CD8-positive, alpha-beta memory T cell (primary cell): ENCODE results near the gene UBALD1. TPM values are rescaled to one million over a fixed set of nuclear protein-coding genes. Genes with fewer than 3 reads are reported as not detected.

Experiments
- CTCF ChIA-PET: fragments of 350-600 bp; sonication (Branson Sonifier 250); formaldehyde crosslinking; loops from one replicate; lab custom pipeline; 2021; ENCODE audit warnings: antibody characterized with exemption; lab: Charles Lee
- POLR2A ChIA-PET: fragments of 350-600 bp; sonication (Branson Sonifier 250); formaldehyde crosslinking; loops from one replicate; lab custom pipeline; 2021; ENCODE audit warnings: antibody characterized with exemption; lab: Charles Lee
- DNase-seq, 5 donors: peaks; one replicate each; pipeline versions ENCODE4 v3.0.0 to v3.0.0-alpha.2; 2020 to 2022; ENCODE audit warnings: mixed read lengths in 1 of 5
- H3K27ac ChIP-seq: one replicate; pipeline ENCODE4 v1.7.0; 2013; ENCODE audit warnings: low read depth, mild to moderate bottlenecking, low read length, moderate library complexity
- H3K27me3 ChIP-seq: 2 replicates; pipeline ENCODE4 v1.7.0; 2013; ENCODE audit warnings: low read length, mild to moderate bottlenecking; ENCODE audit not compliant: insufficient read depth, poor library complexity, severe bottlenecking
- H3K36me3 ChIP-seq: 2 replicates; pipeline ENCODE4 v1.7.0; 2013; ENCODE audit warnings: mild to moderate bottlenecking, low read length, moderate library complexity; ENCODE audit not compliant: insufficient read depth
- H3K4me1 ChIP-seq: 2 replicates; pipeline ENCODE4 v1.7.0; 2013; ENCODE audit warnings: mild to moderate bottlenecking, low read length, moderate library complexity; ENCODE audit not compliant: insufficient read depth
- H3K4me3 ChIP-seq: 2 replicates; pipeline ENCODE4 v1.7.0; 2013; ENCODE audit warnings: mild to moderate bottlenecking, low read length
- H3K9me3 ChIP-seq: 2 replicates; pipeline ENCODE4 v1.7.0; 2013; ENCODE audit warnings: mild to moderate bottlenecking, low read length
- H3K27ac Mint-ChIP-seq, 8 donors: one replicate each; pipeline ENCODE4 v1.8.0; 2020 to 2021; ENCODE audit warnings: mixed read lengths in 8 of 8, mild to moderate bottlenecking in 6 of 8, inconsistent platforms in 3 of 8, moderate library complexity in 3 of 8
- H3K27me3 Mint-ChIP-seq, 2 donors: one replicate each; pipeline ENCODE4 v1.8.0; 2020 to 2021; ENCODE audit warnings: mixed read lengths in 2 of 2, mild to moderate bottlenecking in 1 of 2, moderate library complexity in 1 of 2
- H3K36me3 Mint-ChIP-seq, 3 donors: one replicate each; pipeline ENCODE4 v1.8.0; 2020 to 2021; ENCODE audit warnings: mixed read lengths in 3 of 3, inconsistent platforms in 1 of 3, mild to moderate bottlenecking in 1 of 3
- H3K4me1 Mint-ChIP-seq, 3 donors: one replicate each; pipeline ENCODE4 v1.8.0; 2020 to 2021; ENCODE audit warnings: mixed read lengths in 3 of 3, inconsistent platforms in 1 of 3, mild to moderate bottlenecking in 1 of 3
- H3K4me3 Mint-ChIP-seq, 7 donors: one replicate each; pipeline ENCODE4 v1.8.0; 2020 to 2021; ENCODE audit warnings: mixed read lengths in 7 of 7, mild to moderate bottlenecking in 6 of 7, moderate library complexity in 4 of 7, inconsistent platforms in 2 of 7
- H3K9me3 Mint-ChIP-seq, 5 donors: one replicate each; pipeline ENCODE4 v1.8.0; 2020 to 2022; ENCODE audit warnings: mixed read lengths in 5 of 5, mild to moderate bottlenecking in 3 of 5, moderate library complexity in 2 of 5, inconsistent platforms in 1 of 5
- polyA plus RNA-seq: library from polyadenylated mRNA; unstranded; fragments of 300-500 nt; fragmentation: Illumina TruSeq; gene quantifications from one replicate; pipeline ENCODE4 v1.2.3, GENCODE V29; 2021
- total RNA-seq, 2 experiments: library from RNA; stranded (reverse); gene quantifications; one replicate each; pipeline ENCODE4 v1.2.3, GENCODE V29; 2021

Gene UBALD1
- total and polyA plus RNA-seq, 3 experiments from 2014 or later, result 4.9 to 22.3 (median 18.7) TPM

GRCh38 chr16:4656695-4657686 is 42.3 kb upstream of the UBALD1 start:
- ChIA-PET CTCF (no interaction called here), POLR2A (no interaction called here)
- Histone ChIP-seq H3K27me3 (no peaks in the 10 kb centered on the region), H3K27ac (no peak overlapping the region), H3K4me3 (no peak overlapping the region), H3K4me1 (peaks cover 28% of the 10 kb centered on the region), H3K9me3 (no peaks in the 10 kb centered on the region), H3K36me3 (peaks cover 5% of the 10 kb centered on the region)
- H3K9me3 Mint-ChIP-seq, result no peaks in the 10 kb centered on the region
- no peak overlapping the region for H3K4me3 Mint-ChIP-seq
- H3K36me3 Mint-ChIP-seq, result peaks cover 0 to 58% (median 3%) of the 10 kb centered on the region in 3 donors
- peak overlapping the region in 3 of 8 donors; percentile 9 to 69 (median 11) for H3K27ac Mint-ChIP-seq
- no peak for DNase-seq
- H3K4me1 Mint-ChIP-seq, result peaks cover 8 to 23% (median 18%) of the 10 kb centered on the region in 3 donors
- H3K27me3 Mint-ChIP-seq, result no peaks in the 10 kb centered on the region

- Histone ChIP-seq H3K27me3 (no peaks in the 10 kb centered on the region), H3K36me3 (peaks cover 5% of the 10 kb centered on the region), H3K4me1 (peaks cover 22% of the 10 kb centered on the region), H3K27ac (no peak overlapping the region), H3K4me3 (no peak overlapping the region), H3K9me3 (no peaks in the 10 kb centered on the region)
- H3K27ac Mint-ChIP-seq, result no peak overlapping the region
- H3K4me3 Mint-ChIP-seq, result no peak overlapping the region
- ChIA-PET CTCF (no interaction called here), POLR2A (no interaction called here)
- peaks cover 0 to 64% (median 3%) of the 10 kb centered on the region in 3 donors for H3K36me3 Mint-ChIP-seq
- DNase-seq, result no peak
- peaks cover 8 to 18% (median 18%) of the 10 kb centered on the region in 3 donors for H3K4me1 Mint-ChIP-seq
- H3K9me3 Mint-ChIP-seq, result no peaks in the 10 kb centered on the region
- no peaks in the 10 kb centered on the region for H3K27me3 Mint-ChIP-seq
Observed at GRCh38 chr16:4656221-4656620, 41.5 kb upstream of the UBALD1 start.

- H3K27ac Mint-ChIP-seq, result no peak overlapping the region
- Histone ChIP-seq H3K27ac (no peak overlapping the region), H3K9me3 (no peaks in the 10 kb centered on the region), H3K36me3 (peaks cover 5% of the 10 kb centered on the region), H3K4me1 (peaks cover 17% of the 10 kb centered on the region), H3K27me3 (no peaks in the 10 kb centered on the region), H3K4me3 (no peak overlapping the region)
- H3K27me3 Mint-ChIP-seq, result no peaks in the 10 kb centered on the region
- POLR2A ChIA-PET, result no interaction called here
- CTCF ChIA-PET, result no interaction called here
- H3K36me3 Mint-ChIP-seq, result peaks cover 0 to 68% (median 3%) of the 10 kb centered on the region in 3 donors
- H3K4me3 Mint-ChIP-seq, result no peak overlapping the region
- no peaks in the 10 kb centered on the region for H3K9me3 Mint-ChIP-seq
- DNase-seq, result no peak
- peaks cover 6 to 15% (median 14%) of the 10 kb centered on the region in 3 donors for H3K4me1 Mint-ChIP-seq
Observed at GRCh38 chr16:4655801-4656200, 41.1 kb upstream of the UBALD1 start.

- H3K36me3 Mint-ChIP-seq, result peaks cover 0 to 74% (median 6%) of the 10 kb centered on the region in 3 donors
- ChIA-PET POLR2A (no interaction called here), CTCF (no interaction called here)
- no peak overlapping the region for H3K27ac ChIP-seq
- peak overlapping the region in 1 of 8 donors; percentile 26 for H3K27ac Mint-ChIP-seq
- H3K4me1 Mint-ChIP-seq, result peaks cover 8 to 14% (median 13%) of the 10 kb centered on the region in 3 donors
- H3K9me3 Mint-ChIP-seq, result no peaks in the 10 kb centered on the region
- no peaks in the 10 kb centered on the region for H3K27me3 Mint-ChIP-seq
- peaks cover 16% of the 10 kb centered on the region for H3K4me1 ChIP-seq
- no peaks in the 10 kb centered on the region for H3K27me3 ChIP-seq
- H3K4me3 Mint-ChIP-seq, result no peak overlapping the region
- DNase-seq, result no peak
- no peaks in the 10 kb centered on the region for H3K9me3 ChIP-seq
- H3K4me3 ChIP-seq, result no peak overlapping the region
- peaks cover 5% of the 10 kb centered on the region for H3K36me3 ChIP-seq
Observed at GRCh38 chr16:4654964-4655590, 40.4 kb upstream of the UBALD1 start.

- H3K27ac Mint-ChIP-seq, result peak overlapping the region in 2 of 8 donors; percentile 23 to 92
- peaks cover 5% of the 10 kb centered on the region for H3K36me3 ChIP-seq
- CTCF ChIA-PET, result no interaction called here
- DNase-seq, result no peak
- POLR2A ChIA-PET, result no interaction called here
- no peak overlapping the region for H3K4me3 ChIP-seq
- no peak overlapping the region for H3K4me3 Mint-ChIP-seq
- peaks cover 0 to 72% (median 7%) of the 10 kb centered on the region in 3 donors for H3K36me3 Mint-ChIP-seq
- H3K27me3 ChIP-seq, result no peaks in the 10 kb centered on the region
- H3K9me3 Mint-ChIP-seq, result no peaks in the 10 kb centered on the region
- peaks cover 8 to 11% (median 9%) of the 10 kb centered on the region in 3 donors for H3K4me1 Mint-ChIP-seq
- no peaks in the 10 kb centered on the region for H3K9me3 ChIP-seq
- no peak overlapping the region for H3K27ac ChIP-seq
- H3K4me1 ChIP-seq, result peaks cover 16% of the 10 kb centered on the region
- no peaks in the 10 kb centered on the region for H3K27me3 Mint-ChIP-seq
Observed at GRCh38 chr16:4654011-4654963, 39.6 kb upstream of the UBALD1 start.

GRCh38 chr16:4652561-4652960 is 37.9 kb upstream of the UBALD1 start:
- Mint-ChIP-seq H3K27ac (no peak overlapping the region), H3K36me3 (peaks cover 0 to 70% (median 7%) of the 10 kb centered on the region in 3 donors), H3K4me1 (peaks cover 13 to 18% (median 16%) of the 10 kb centered on the region in 3 donors), H3K27me3 (no peaks in the 10 kb centered on the region), H3K9me3 (no peaks in the 10 kb centered on the region), H3K4me3 (no peak overlapping the region)
- ChIA-PET CTCF (no interaction called here), POLR2A (no interaction called here)
- DNase-seq, result no peak
- Histone ChIP-seq H3K4me3 (no peak overlapping the region), H3K9me3 (no peaks in the 10 kb centered on the region), H3K4me1 (peaks cover 23% of the 10 kb centered on the region), H3K27ac (no peak overlapping the region), H3K27me3 (no peaks in the 10 kb centered on the region), H3K36me3 (peaks cover 5% of the 10 kb centered on the region)

GRCh38 chr16:4651827-4652226 is 37.1 kb upstream of the UBALD1 start:
- Histone ChIP-seq H3K27me3 (no peaks in the 10 kb centered on the region), H3K4me3 (no peak overlapping the region), H3K36me3 (peaks cover 5% of the 10 kb centered on the region), H3K4me1 (peaks cover 30% of the 10 kb centered on the region), H3K9me3 (no peaks in the 10 kb centered on the region), H3K27ac (no peak overlapping the region)
- DNase-seq, result no peak
- Mint-ChIP-seq H3K36me3 (peaks cover 0 to 67% (median 7%) of the 10 kb centered on the region in 3 donors), H3K27me3 (no peaks in the 10 kb centered on the region), H3K4me1 (peaks cover 15 to 24% (median 16%) of the 10 kb centered on the region in 3 donors), H3K4me3 (no peak overlapping the region), H3K9me3 (no peaks in the 10 kb centered on the region), H3K27ac (peak overlapping the region in 1 of 8 donors; percentile 81)
- ChIA-PET POLR2A (no interaction called here), CTCF (interaction anchor here (2.0 kb wide), 1 partner anchor 18 kb away, joined by 6 read pairs; no protein-coding TSS in a partner anchor)
